ENCODE data around the gene DIPK1C. TPM values are rescaled to one million over a fixed set of nuclear protein-coding genes. Genes with fewer than 3 reads are reported as not detected.

The DIPK1C gene
- total RNA-seq, 1 donor from 2014 or later, result not detected

- ATAC-seq (no peak), DNase-seq (no peak)
- intact Hi-C loops (cut with DNase I), result no loop called here
- H3K36me3 ChIP-seq, result no peaks in the 10 kb centered on the region
- H3K4me1 ChIP-seq, result no peaks in the 10 kb centered on the region
- no peaks in the 10 kb centered on the region for H3K9me3 ChIP-seq
- peaks cover 16% of the 10 kb centered on the region for H3K27me3 ChIP-seq (ENCODE audit: low read depth)
- TF ChIP-seq, protein P1, sequence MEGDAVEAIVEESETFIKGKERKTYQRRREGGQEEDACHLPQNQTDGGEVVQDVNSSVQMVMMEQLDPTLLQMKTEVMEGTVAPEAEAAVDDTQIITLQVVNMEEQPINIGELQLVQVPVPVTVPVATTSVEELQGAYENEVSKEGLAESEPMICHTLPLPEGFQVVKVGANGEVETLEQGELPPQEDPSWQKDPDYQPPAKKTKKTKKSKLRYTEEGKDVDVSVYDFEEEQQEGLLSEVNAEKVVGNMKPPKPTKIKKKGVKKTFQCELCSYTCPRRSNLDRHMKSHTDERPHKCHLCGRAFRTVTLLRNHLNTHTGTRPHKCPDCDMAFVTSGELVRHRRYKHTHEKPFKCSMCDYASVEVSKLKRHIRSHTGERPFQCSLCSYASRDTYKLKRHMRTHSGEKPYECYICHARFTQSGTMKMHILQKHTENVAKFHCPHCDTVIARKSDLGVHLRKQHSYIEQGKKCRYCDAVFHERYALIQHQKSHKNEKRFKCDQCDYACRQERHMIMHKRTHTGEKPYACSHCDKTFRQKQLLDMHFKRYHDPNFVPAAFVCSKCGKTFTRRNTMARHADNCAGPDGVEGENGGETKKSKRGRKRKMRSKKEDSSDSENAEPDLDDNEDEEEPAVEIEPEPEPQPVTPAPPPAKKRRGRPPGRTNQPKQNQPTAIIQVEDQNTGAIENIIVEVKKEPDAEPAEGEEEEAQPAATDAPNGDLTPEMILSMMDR (IDR thresholded peaks at IDR 0.05), result no peak
- H3K4me3 ChIP-seq, result no peak overlapping the region
- H3K27ac ChIP-seq, result no peak overlapping the region
Observed at GRCh38 chr18:74414953-74415515, 42.1 kb downstream of the DIPK1C start.

- TF ChIP-seq, protein P1 (IDR thresholded peaks at IDR 0.05), result no peak
- H3K27ac ChIP-seq, result no peak overlapping the region
- H3K27me3 ChIP-seq (ENCODE audit: low read depth), result peaks cover 16% of the 10 kb centered on the region
- H3K9me3 ChIP-seq, result no peaks in the 10 kb centered on the region
- no peak overlapping the region for H3K4me3 ChIP-seq
- ATAC-seq (no peak), DNase-seq (no peak)
- no peaks in the 10 kb centered on the region for H3K36me3 ChIP-seq
- intact Hi-C loops (cut with DNase I), result no loop called here
- no peaks in the 10 kb centered on the region for H3K4me1 ChIP-seq
Observed at GRCh38 chr18:74413836-74414235, 43.3 kb downstream of the DIPK1C start.

DNA sequence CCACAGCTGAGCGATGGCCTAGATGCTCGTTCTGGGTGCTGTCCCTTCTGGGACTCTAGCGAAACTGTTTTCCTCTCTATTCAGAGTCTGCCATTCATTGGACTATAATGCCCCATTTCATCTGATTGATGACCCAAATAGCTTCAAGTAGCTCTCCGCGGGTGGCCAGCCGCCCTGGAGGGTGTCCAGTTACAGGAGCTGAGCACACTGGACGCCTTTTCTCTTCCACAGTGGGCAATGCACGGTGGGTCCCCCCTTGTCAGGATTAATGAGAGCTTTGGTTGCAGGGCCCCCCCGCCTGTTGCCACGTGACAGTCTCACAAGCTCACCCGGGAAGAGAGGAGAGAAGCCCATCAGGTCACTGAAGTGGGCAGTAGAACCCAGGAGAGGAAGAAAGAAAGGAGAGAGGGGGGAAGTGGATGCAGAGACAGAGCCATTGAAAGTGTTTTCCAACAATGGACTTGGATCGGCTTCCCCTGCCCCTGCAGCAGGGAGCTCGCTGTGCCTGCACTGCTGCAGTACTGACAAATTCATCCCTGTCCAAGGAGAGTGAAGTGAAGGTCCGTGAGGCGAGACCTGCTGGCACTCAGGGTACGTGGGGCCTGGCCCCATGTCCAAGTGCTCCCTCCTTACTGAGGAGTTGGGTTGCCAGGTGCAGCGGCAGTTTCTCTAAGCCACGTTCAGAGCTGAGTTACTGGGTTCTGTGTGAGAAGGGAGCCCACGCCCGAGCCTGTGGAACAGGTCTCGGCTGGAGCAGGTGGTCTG is 44.8 kb downstream of the DIPK1C start:
- Histone ChIP-seq H3K36me3 (no peaks in the 10 kb centered on the region), H3K4me1 (no peaks in the 10 kb centered on the region), H3K9me3 (no peaks in the 10 kb centered on the region), H3K4me3 (no peak overlapping the region), H3K27ac (no peak overlapping the region), H3K27me3 (ENCODE audit: low read depth) (peaks cover 16% of the 10 kb centered on the region)
- TF ChIP-seq, protein P1 (IDR thresholded peaks at IDR 0.05), result no peak
- intact Hi-C loops (cut with DNase I), result no loop called here
- DNase-seq (no peak), ATAC-seq (no peak)

DNA sequence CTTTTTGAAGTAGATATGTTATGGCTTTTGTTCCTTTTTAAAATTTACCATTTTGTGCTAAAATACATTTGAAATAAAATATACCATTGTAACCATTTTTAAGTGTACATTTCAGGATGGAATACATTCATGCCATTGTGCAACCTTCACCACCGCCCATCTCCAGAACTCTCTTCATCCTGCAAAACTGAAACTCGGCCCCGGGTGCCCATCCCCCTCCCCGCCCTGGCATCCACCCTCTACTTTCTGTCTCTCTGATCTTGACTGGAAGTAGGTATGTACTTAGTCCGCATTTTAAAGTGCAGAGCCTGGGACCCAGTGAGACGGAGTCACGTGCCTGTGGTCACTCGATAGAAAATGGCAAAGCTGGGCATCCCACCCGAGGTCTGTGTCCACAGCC is 45.6 kb downstream of the DIPK1C start:
- Histone ChIP-seq H3K9me3 (no peaks in the 10 kb centered on the region), H3K4me3 (no peak overlapping the region), H3K4me1 (no peaks in the 10 kb centered on the region), H3K36me3 (no peaks in the 10 kb centered on the region), H3K27me3 (ENCODE audit: low read depth) (peaks cover 16% of the 10 kb centered on the region), H3K27ac (no peak overlapping the region)
- intact Hi-C loops (cut with DNase I), result no loop called here
- DNase-seq (no peak), ATAC-seq (no peak)
- TF ChIP-seq, protein P1 (IDR thresholded peaks at IDR 0.05), result no peak

DNA sequence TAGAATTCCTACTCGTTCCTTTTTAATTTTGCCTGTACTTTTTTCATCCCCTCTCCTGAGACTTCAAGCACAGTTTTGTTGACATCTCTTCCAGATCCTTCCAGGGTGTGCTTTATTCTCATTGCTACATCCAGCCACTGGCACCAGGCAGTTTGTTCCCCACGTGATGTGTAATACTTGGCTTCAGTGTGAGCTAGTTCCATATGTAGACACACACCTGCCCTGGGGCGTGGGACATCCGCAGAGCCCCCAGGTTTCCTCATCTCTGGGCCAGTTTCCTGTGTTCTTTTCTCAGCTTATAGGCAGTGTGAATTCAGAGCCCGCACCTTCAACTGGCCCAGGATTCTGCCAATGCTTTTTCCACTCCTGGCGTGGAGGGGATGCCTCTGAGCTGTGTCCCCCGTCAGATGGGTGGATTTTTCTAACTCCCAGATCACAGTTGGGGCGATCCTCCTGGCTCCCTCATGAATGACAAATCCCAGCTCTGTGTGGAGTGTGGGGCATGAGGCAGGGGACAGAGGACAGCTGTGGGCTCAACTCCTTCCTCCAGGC is 46.6 kb downstream of the DIPK1C start:
- Histone ChIP-seq H3K27me3 (ENCODE audit: low read depth) (peaks cover 16% of the 10 kb centered on the region), H3K9me3 (no peaks in the 10 kb centered on the region), H3K27ac (no peak overlapping the region), H3K4me3 (no peak overlapping the region), H3K4me1 (no peaks in the 10 kb centered on the region), H3K36me3 (no peaks in the 10 kb centered on the region)
- intact Hi-C loops (cut with DNase I), result no loop called here
- no peak for ATAC-seq
- no peak for DNase-seq
- TF ChIP-seq, protein P1 (IDR thresholded peaks at IDR 0.05), result no peak

Data from lower lobe of right lung (tissue), 2 donors.